Suprapubic skin (tissue), 4 donors: Measurements from ENCODE around the gene CLDND1. TPM values are rescaled to one million over a fixed set of nuclear protein-coding genes. Genes with fewer than 3 reads are reported as not detected.

Experiments used
- DNase-seq, 2 donors: peaks; one replicate each; pipeline ENCODE4 v3.0.0-alpha.2; 2019; ENCODE audit warnings: low spot score in 2 of 2
- H3K27ac ChIP-seq: fragments of 200-600 bp; sonication (generic); one replicate; pipeline ENCODE4 v1.5.1; 2019
- H3K27me3 ChIP-seq: fragments of 200-600 bp; sonication (generic); one replicate; pipeline ENCODE4 v1.5.1; 2019
- H3K36me3 ChIP-seq: fragments of 200-600 bp; sonication (generic); one replicate; pipeline ENCODE4 v1.5.1; 2019
- H3K4me1 ChIP-seq: fragments of 200-600 bp; sonication (generic); one replicate; pipeline ENCODE4 v1.5.1; 2019
- H3K4me3 ChIP-seq: fragments of 200-600 bp; sonication (generic); one replicate; pipeline ENCODE4 v1.5.1; 2019; ENCODE audit warnings: mild to moderate bottlenecking
- H3K9me3 ChIP-seq: fragments of 200-600 bp; sonication (generic); one replicate; pipeline ENCODE4 v1.5.1; 2019
- CTCF ChIP-seq, 2 donors: fragments of 200-600 bp in 1 of 2; fragments of 450-650 bp in 1 of 2; sonication (generic) in 1 of 2; IDR thresholded peaks; one replicate each; pipeline ENCODE4 v1.5.1; 2016 to 2019; ENCODE audit warnings: antibody characterized with exemption in 2 of 2, mild to moderate bottlenecking in 1 of 2, moderate library complexity in 1 of 2
- EP300 ChIP-seq: sonication (generic); formaldehyde crosslinking; IDR thresholded peaks from one replicate; pipeline ENCODE4 v1.6.1; 2017; ENCODE audit warnings: antibody characterized with exemption
- POLR2A ChIP-seq, 2 donors: fragments of 450-650 bp; IDR thresholded peaks; one replicate each; pipeline ENCODE4 v1.6.1; 2017; ENCODE audit warnings: antibody characterized with exemption in 2 of 2, mild to moderate bottlenecking in 2 of 2, moderate library complexity in 2 of 2
- POLR2AphosphoS5 ChIP-seq, 3 donors: sonication (generic); formaldehyde crosslinking; IDR thresholded peaks; one replicate each; pipeline ENCODE4 v1.6.1; 2017; ENCODE audit warnings: antibody characterized with exemption in 3 of 3
- WGBS: methylation state at CpG from one replicate; pipeline ENCODE4 v1.1.5; 2018; 5-methylcytosine and 5-hydroxymethylcytosine counted together
- total RNA-seq, 4 donors: library from RNA; depleted of rRNA; stranded (reverse); fragments of >200 nt; gene quantifications; one replicate each; pipeline ENCODE4 v1.1.0, GENCODE V29; 2016

The CLDND1 gene
- total RNA-seq, 4 donors from 2014 or later, result 137 to 319 (median 159) TPM

- no peak for DNase-seq
- no peak overlapping the region for H3K27ac ChIP-seq
- H3K4me3 ChIP-seq, result no peak overlapping the region
- H3K36me3 ChIP-seq, result no peaks in the 10 kb centered on the region
- no peaks in the 10 kb centered on the region for H3K4me1 ChIP-seq
- TF ChIP-seq EP300 (no peak), POLR2A (IDR thresholded peaks at IDR 0.05) (no peak), POLR2AphosphoS5 (IDR thresholded peaks at IDR 0.05) (no peak), CTCF (IDR thresholded peaks at IDR 0.05) (no peak)
- WGBS, result 86% methylated on average over 3 of the region's 3 CpGs
- H3K27me3 ChIP-seq, result no peaks in the 10 kb centered on the region
- no peaks in the 10 kb centered on the region for H3K9me3 ChIP-seq
Observed at GRCh38 chr3:98540346-98540745, 17.6 kb upstream of the CLDND1 start.

- TF ChIP-seq CTCF (IDR thresholded peaks at IDR 0.05) (no peak), POLR2AphosphoS5 (IDR thresholded peaks at IDR 0.05) (no peak), POLR2A (IDR thresholded peaks at IDR 0.05) (no peak), EP300 (no peak)
- H3K4me1 ChIP-seq, result no peaks in the 10 kb centered on the region
- no peak for DNase-seq
- 87% methylated on average over 6 of the region's 6 CpGs for WGBS
- H3K4me3 ChIP-seq, result no peak overlapping the region
- H3K27ac ChIP-seq, result no peak overlapping the region
- H3K9me3 ChIP-seq, result no peaks in the 10 kb centered on the region
- no peaks in the 10 kb centered on the region for H3K36me3 ChIP-seq
- H3K27me3 ChIP-seq, result peaks cover 4% of the 10 kb centered on the region
Observed at GRCh38 chr3:98536456-98537017, 13.8 kb upstream of the CLDND1 start.

GRCh38 chr3:98534734-98535133 is 12.0 kb upstream of the CLDND1 start:
- DNase-seq, result no peak
- TF ChIP-seq POLR2AphosphoS5 (IDR thresholded peaks at IDR 0.05) (no peak), POLR2A (IDR thresholded peaks at IDR 0.05) (no peak), EP300 (no peak), CTCF (IDR thresholded peaks at IDR 0.05) (no peak)
- Histone ChIP-seq H3K27ac (no peak overlapping the region), H3K4me1 (no peaks in the 10 kb centered on the region), H3K36me3 (no peaks in the 10 kb centered on the region), H3K4me3 (no peak overlapping the region), H3K9me3 (no peaks in the 10 kb centered on the region), H3K27me3 (peaks cover 4% of the 10 kb centered on the region)
- WGBS, result 85% methylated on average over 1 of the region's 1 CpG

- H3K36me3 ChIP-seq, result no peaks in the 10 kb centered on the region
- no peak overlapping the region for H3K4me3 ChIP-seq
- H3K27me3 ChIP-seq, result peaks cover 4% of the 10 kb centered on the region
- no peaks in the 10 kb centered on the region for H3K9me3 ChIP-seq
- H3K4me1 ChIP-seq, result no peaks in the 10 kb centered on the region
- 89% methylated on average over 2 of the region's 2 CpGs for WGBS
- no peak for DNase-seq
- TF ChIP-seq POLR2AphosphoS5 (IDR thresholded peaks at IDR 0.05) (no peak), EP300 (no peak), CTCF (IDR thresholded peaks at IDR 0.05) (no peak), POLR2A (IDR thresholded peaks at IDR 0.05) (no peak)
- no peak overlapping the region for H3K27ac ChIP-seq
Observed at GRCh38 chr3:98534168-98534567, 11.5 kb upstream of the CLDND1 start.

- no peaks in the 10 kb centered on the region for H3K36me3 ChIP-seq
- H3K4me1 ChIP-seq, result no peaks in the 10 kb centered on the region
- no peak for TF ChIP-seq POLR2A (IDR thresholded peaks at IDR 0.05)
- no peak for TF ChIP-seq EP300
- TF ChIP-seq CTCF (IDR thresholded peaks at IDR 0.05), result no peak
- no peak for TF ChIP-seq POLR2AphosphoS5 (IDR thresholded peaks at IDR 0.05)
- DNase-seq, result no peak
- H3K27ac ChIP-seq, result no peak overlapping the region
- 97% methylated on average over 6 of the region's 6 CpGs for WGBS
- H3K27me3 ChIP-seq, result peaks cover 4% of the 10 kb centered on the region
- H3K9me3 ChIP-seq, result no peaks in the 10 kb centered on the region
- no peak overlapping the region for H3K4me3 ChIP-seq
Observed at GRCh38 chr3:98532709-98533571, 10.2 kb upstream of the CLDND1 start.
